ENCODE data around the gene IFT80.
A peak's percentile ranks its signal among the peaks of the same experiment; 100 is the strongest.

The IFT80 gene

DNA sequence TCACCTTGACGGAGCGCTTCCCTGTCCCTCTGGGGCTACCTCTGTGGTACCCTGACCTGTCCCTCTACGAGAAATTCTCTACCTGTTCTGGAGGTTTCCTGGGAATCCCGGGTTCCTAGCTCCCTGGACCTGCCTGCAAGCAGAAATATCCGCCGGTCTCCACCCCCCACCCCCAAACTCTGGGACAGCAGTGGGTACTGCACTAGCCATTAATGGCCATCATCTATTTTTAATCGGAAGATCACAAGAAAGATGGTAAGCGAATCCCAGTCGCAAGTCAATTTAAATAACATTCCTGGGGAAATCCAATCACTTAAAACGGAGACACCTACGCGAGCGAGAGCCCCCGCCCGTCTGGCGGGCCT, 174.2 kb downstream of the IFT80 start:
- Histone ChIP-seq H2AFZ (ENCODE audit: low read length) (no peak overlapping the region), H3F3A (ENCODE audit: insufficient read depth, low read length) (no peaks in the 10 kb centered on the region), H3K27ac (ENCODE audit: low read depth, low read length, poor library complexity, severe bottlenecking) (no peak overlapping the region), H3K36me3 (ENCODE audit: insufficient read depth, low read length) (no peaks in the 10 kb centered on the region), H4K20me1 (ENCODE audit: insufficient read depth, low read length) (no peaks in the 10 kb centered on the region), H3K79me2 (ENCODE audit: insufficient read depth, low read length) (no peaks in the 10 kb centered on the region), H3K27me3 (ENCODE audit: insufficient read depth, low read length) (peaks cover 11% of the 10 kb centered on the region), H3K9ac (ENCODE audit: low read length) (no peak overlapping the region; the same call in 1 of the 2 replicates), H3K9me3 (ENCODE audit: low read length) (no peaks in the 10 kb centered on the region), H3K4me1 (ENCODE audit: insufficient read depth, low read length, severe bottlenecking) (peaks cover 10% of the 10 kb centered on the region), H3K9me2 (ENCODE audit: low read depth, low read length) (no peaks in the 10 kb centered on the region), H3K4me3 (ENCODE audit: low read depth, low read length, poor library complexity, severe bottlenecking) (peak overlapping the region; percentile 61), H3K4me2 (ENCODE audit: low read length) (peak overlapping the region; percentile 79)
- TF ChIP-seq, protein P1, sequence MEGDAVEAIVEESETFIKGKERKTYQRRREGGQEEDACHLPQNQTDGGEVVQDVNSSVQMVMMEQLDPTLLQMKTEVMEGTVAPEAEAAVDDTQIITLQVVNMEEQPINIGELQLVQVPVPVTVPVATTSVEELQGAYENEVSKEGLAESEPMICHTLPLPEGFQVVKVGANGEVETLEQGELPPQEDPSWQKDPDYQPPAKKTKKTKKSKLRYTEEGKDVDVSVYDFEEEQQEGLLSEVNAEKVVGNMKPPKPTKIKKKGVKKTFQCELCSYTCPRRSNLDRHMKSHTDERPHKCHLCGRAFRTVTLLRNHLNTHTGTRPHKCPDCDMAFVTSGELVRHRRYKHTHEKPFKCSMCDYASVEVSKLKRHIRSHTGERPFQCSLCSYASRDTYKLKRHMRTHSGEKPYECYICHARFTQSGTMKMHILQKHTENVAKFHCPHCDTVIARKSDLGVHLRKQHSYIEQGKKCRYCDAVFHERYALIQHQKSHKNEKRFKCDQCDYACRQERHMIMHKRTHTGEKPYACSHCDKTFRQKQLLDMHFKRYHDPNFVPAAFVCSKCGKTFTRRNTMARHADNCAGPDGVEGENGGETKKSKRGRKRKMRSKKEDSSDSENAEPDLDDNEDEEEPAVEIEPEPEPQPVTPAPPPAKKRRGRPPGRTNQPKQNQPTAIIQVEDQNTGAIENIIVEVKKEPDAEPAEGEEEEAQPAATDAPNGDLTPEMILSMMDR (IDR thresholded peaks at IDR 0.05; ENCODE audit: low read length) = no peak
- TF ChIP-seq EZH2 (IDR thresholded peaks at IDR 0.05; ENCODE audit: borderline replicate concordance, low read length) = no peak

DNA sequence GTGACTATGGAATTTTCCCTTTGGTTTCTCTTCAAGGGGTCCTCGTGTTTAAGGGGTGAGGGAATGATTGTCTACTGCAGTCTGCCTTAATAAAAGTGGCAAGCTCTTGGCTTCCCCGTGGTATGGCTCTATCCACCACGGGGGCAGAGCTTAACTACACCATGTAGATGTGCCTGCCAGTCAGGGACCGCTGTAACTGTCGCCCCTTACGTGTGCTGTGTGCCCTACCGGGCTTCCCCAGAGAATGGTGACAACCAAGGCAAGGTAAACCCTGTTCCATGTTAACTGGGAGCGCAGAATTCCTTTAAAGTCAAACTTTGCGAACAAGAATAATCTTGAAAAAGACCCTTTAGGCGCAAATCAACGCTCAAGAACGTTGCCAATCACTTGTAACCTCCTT, 174.8 kb downstream of the IFT80 start:
- Histone ChIP-seq H3F3A (ENCODE audit: insufficient read depth, low read length) (no peaks in the 10 kb centered on the region), H4K20me1 (ENCODE audit: insufficient read depth, low read length) (no peaks in the 10 kb centered on the region), H3K27me3 (ENCODE audit: insufficient read depth, low read length) (peaks cover 11% of the 10 kb centered on the region), H3K36me3 (ENCODE audit: insufficient read depth, low read length) (no peaks in the 10 kb centered on the region), H3K9ac (ENCODE audit: low read length) (no peak overlapping the region), H3K9me2 (ENCODE audit: low read depth, low read length) (no peaks in the 10 kb centered on the region), H3K4me3 (ENCODE audit: low read depth, low read length, poor library complexity, severe bottlenecking) (no peak overlapping the region), H2AFZ (ENCODE audit: low read length) (no peak overlapping the region), H3K27ac (ENCODE audit: low read depth, low read length, poor library complexity, severe bottlenecking) (no peak overlapping the region), H3K9me3 (ENCODE audit: low read length) (no peaks in the 10 kb centered on the region), H3K4me1 (ENCODE audit: insufficient read depth, low read length, severe bottlenecking) (peaks cover 10% of the 10 kb centered on the region), H3K4me2 (ENCODE audit: low read length) (no peak overlapping the region), H3K79me2 (ENCODE audit: insufficient read depth, low read length) (no peaks in the 10 kb centered on the region)
- TF ChIP-seq, protein P1 (IDR thresholded peaks at IDR 0.05; ENCODE audit: low read length) = no peak
- TF ChIP-seq EZH2 (IDR thresholded peaks at IDR 0.05; ENCODE audit: borderline replicate concordance, low read length) = no peak

DNA sequence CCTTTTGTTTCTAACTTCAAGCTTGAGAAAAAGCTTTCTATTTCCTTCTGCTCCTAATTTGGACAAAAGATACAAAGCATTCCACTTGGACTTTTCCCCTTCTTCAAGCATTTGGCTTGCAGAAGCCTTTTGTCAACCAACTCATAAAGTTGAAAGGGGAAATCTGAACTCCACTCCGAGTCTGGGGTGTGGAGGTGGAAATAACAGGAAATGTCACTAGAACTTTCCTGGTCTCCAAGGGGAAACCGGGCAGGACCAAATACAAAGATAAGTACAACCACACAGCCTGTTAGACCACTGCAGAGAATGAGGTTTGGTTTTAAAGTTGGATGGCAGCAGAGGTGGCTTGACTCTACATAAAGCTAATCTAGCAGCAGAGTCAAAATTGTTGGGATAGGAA, 178.0 kb downstream of the IFT80 start:
- no peaks in the 10 kb centered on the region for H4K20me1 ChIP-seq (ENCODE audit: insufficient read depth, low read length)
- H3K9me2 ChIP-seq (ENCODE audit: low read depth, low read length) = no peaks in the 10 kb centered on the region
- H3K27ac ChIP-seq (ENCODE audit: low read depth, low read length, poor library complexity, severe bottlenecking) = no peak overlapping the region
- no peak overlapping the region for H3K4me2 ChIP-seq (ENCODE audit: low read length)
- no peak overlapping the region for H2AFZ ChIP-seq (ENCODE audit: low read length)
- H3F3A ChIP-seq (ENCODE audit: insufficient read depth, low read length) = no peaks in the 10 kb centered on the region
- no peaks in the 10 kb centered on the region for H3K36me3 ChIP-seq (ENCODE audit: insufficient read depth, low read length)
- TF ChIP-seq, protein P1 (IDR thresholded peaks at IDR 0.05; ENCODE audit: low read length) = no peak
- H3K4me1 ChIP-seq (ENCODE audit: insufficient read depth, low read length, severe bottlenecking) = peaks cover 10% of the 10 kb centered on the region
- no peaks in the 10 kb centered on the region for H3K79me2 ChIP-seq (ENCODE audit: insufficient read depth, low read length)
- H3K27me3 ChIP-seq (ENCODE audit: insufficient read depth, low read length) = peaks cover 11% of the 10 kb centered on the region
- H3K9me3 ChIP-seq (ENCODE audit: low read length) = no peaks in the 10 kb centered on the region
- H3K9ac ChIP-seq (ENCODE audit: low read length) = no peak overlapping the region
- H3K4me3 ChIP-seq (ENCODE audit: low read depth, low read length, poor library complexity, severe bottlenecking) = no peak overlapping the region

Data from OCI-LY1 (cell line).